ENCODE data around the gene TMEM255B. TPM values are rescaled to one million over a fixed set of nuclear protein-coding genes. Genes with fewer than 3 reads are reported as not detected.

Gene TMEM255B
- total RNA-seq, 1 experiment from 2014 or later: 26.3 TPM

DNA sequence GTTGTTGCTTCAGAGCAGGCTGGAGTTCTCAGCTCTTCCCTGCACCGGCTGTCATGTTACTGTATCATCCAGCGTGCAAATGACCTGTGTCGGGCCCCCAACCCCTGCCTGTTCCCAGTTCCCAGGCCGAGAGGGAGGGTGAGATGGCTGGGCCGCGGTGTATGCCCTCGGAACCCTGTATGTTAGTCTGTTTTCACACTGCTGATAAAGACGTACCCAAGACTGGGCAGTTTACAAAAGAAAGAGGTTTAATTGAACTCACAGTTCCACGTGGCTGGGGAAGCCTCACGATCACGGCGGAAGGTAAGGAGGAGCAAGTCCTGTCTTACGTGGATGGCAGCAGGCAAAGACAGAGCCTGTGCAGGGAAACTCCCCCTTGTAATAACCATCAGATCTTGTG lies 10.9 kb downstream of the TMEM255B start:
- Histone ChIP-seq H3K4me1 (ENCODE audit: control insufficient read depth, insufficient read depth, low read length) (peaks cover 3% of the 10 kb centered on the region; the same call in 1 of the 2 replicates), H3K4me3 (ENCODE audit: low read depth in 2 of 2, low read length in 2 of 2) (no peak overlapping the region), H3K27ac (ENCODE audit: low read length) (no peak overlapping the region), H3K27me3 (ENCODE audit: control insufficient read depth, insufficient read depth, low read length) (no peaks in the 10 kb centered on the region), H3K9me3 (ENCODE audit: control insufficient read depth, insufficient read depth, low read depth, low read length) (peaks cover 2% of the 10 kb centered on the region; the same call in 1 of the 2 replicates), H3K36me3 (ENCODE audit: control insufficient read depth, insufficient read depth, low read length) (no peaks in the 10 kb centered on the region)
- POLR2A ChIA-PET: no interaction called here
- no TSS peak for BruUV-seq (replicated peaks)
- in situ Hi-C loops (cut with HindIII; ENCODE audit: low pct_unique_long_range_greater_than_20kb, low sequenced_read_pairs) (no loop called here), intact Hi-C loops (cut with micrococcal nuclease; ENCODE audit: unreplicated experiment) (no loop called here)
- no peak for TF ChIP-seq SIN3A (IDR thresholded peaks at IDR 0.05; ENCODE audit: borderline replicate concordance, insufficient read depth, low read depth, low read length)
- TF ChIP-seq POLR2AphosphoS5 (IDR thresholded peaks at IDR 0.05; ENCODE audit: low read depth, low read length): no peak
- TF ChIP-seq TCF7L2 (IDR thresholded peaks at IDR 0.05; ENCODE audit: low read depth, low read length): no peak
- TF ChIP-seq, protein P1, sequence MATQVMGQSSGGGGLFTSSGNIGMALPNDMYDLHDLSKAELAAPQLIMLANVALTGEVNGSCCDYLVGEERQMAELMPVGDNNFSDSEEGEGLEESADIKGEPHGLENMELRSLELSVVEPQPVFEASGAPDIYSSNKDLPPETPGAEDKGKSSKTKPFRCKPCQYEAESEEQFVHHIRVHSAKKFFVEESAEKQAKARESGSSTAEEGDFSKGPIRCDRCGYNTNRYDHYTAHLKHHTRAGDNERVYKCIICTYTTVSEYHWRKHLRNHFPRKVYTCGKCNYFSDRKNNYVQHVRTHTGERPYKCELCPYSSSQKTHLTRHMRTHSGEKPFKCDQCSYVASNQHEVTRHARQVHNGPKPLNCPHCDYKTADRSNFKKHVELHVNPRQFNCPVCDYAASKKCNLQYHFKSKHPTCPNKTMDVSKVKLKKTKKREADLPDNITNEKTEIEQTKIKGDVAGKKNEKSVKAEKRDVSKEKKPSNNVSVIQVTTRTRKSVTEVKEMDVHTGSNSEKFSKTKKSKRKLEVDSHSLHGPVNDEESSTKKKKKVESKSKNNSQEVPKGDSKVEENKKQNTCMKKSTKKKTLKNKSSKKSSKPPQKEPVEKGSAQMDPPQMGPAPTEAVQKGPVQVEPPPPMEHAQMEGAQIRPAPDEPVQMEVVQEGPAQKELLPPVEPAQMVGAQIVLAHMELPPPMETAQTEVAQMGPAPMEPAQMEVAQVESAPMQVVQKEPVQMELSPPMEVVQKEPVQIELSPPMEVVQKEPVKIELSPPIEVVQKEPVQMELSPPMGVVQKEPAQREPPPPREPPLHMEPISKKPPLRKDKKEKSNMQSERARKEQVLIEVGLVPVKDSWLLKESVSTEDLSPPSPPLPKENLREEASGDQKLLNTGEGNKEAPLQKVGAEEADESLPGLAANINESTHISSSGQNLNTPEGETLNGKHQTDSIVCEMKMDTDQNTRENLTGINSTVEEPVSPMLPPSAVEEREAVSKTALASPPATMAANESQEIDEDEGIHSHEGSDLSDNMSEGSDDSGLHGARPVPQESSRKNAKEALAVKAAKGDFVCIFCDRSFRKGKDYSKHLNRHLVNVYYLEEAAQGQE (IDR thresholded peaks at IDR 0.05; ENCODE audit: insufficient read depth in 1 of 2, low read depth in 2 of 2, low read length in 1 of 2): no peak
- TF ChIP-seq, protein P2, sequence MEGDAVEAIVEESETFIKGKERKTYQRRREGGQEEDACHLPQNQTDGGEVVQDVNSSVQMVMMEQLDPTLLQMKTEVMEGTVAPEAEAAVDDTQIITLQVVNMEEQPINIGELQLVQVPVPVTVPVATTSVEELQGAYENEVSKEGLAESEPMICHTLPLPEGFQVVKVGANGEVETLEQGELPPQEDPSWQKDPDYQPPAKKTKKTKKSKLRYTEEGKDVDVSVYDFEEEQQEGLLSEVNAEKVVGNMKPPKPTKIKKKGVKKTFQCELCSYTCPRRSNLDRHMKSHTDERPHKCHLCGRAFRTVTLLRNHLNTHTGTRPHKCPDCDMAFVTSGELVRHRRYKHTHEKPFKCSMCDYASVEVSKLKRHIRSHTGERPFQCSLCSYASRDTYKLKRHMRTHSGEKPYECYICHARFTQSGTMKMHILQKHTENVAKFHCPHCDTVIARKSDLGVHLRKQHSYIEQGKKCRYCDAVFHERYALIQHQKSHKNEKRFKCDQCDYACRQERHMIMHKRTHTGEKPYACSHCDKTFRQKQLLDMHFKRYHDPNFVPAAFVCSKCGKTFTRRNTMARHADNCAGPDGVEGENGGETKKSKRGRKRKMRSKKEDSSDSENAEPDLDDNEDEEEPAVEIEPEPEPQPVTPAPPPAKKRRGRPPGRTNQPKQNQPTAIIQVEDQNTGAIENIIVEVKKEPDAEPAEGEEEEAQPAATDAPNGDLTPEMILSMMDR (IDR thresholded peaks at IDR 0.05): no peak
- CTCF ChIA-PET: no interaction called here
- DNase-seq (ENCODE audit: low read depth, low spot score) (no peak), ATAC-seq (no peak)

DNA sequence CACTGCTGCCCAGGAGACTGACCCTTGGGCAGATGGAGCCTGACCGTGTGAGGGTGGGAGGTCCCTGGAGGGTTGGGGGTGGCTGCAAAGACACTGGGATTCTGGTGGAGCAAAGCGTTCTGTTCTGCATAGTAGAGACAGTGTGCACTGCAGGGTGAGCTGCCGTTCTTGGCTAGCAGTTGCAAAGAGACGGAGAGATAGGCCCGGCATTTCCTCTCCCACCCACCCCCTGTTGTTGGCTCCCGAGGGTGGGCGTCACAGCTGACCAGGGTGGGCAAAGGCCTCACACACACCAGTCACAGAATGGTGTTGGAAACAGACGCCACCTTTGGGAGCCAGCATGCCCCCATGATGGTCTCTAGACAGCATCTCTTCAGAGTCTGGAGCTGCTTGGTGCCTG lies 11.4 kb downstream of the TMEM255B start:
- CTCF ChIA-PET: no interaction called here
- no TSS peak for BruUV-seq (replicated peaks)

DNA sequence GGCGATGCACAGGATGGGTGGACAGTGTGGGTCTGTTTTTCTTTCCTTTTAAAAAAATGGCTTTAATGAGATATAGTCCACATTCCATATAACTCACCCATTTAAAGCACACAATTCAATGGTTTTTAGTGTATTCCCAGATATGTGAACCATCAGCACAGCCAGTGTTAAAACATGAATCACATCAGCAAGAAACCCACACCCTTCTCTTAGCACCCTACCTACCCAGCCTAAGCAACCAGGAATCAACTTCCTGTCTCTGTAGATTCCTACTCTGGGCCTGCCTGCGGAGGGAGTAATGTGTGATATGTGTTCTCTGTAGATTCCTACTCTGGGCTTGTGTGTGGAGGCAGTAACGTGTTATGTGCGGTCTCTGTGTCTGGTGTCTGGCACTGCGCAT lies 11.9 kb downstream of the TMEM255B start:
- no peak overlapping the region for H3K4me3 ChIP-seq (ENCODE audit: low read depth in 2 of 2, low read length in 2 of 2)
- ChIA-PET CTCF (no interaction called here), POLR2A (no interaction called here)
- H3K36me3 ChIP-seq (ENCODE audit: control insufficient read depth, insufficient read depth, low read length): no peaks in the 10 kb centered on the region
- no TSS peak for BruUV-seq (replicated peaks)
- no peak overlapping the region for H3K27ac ChIP-seq (ENCODE audit: low read length)
- TF ChIP-seq POLR2AphosphoS5 (IDR thresholded peaks at IDR 0.05; ENCODE audit: low read depth, low read length) (no peak), SIN3A (IDR thresholded peaks at IDR 0.05; ENCODE audit: borderline replicate concordance, insufficient read depth, low read depth, low read length) (no peak), TCF7L2 (IDR thresholded peaks at IDR 0.05; ENCODE audit: low read depth, low read length) (no peak)
- TF ChIP-seq, protein P2 (IDR thresholded peaks at IDR 0.05): no peak
- TF ChIP-seq, protein P1 (IDR thresholded peaks at IDR 0.05; ENCODE audit: insufficient read depth in 1 of 2, low read depth in 2 of 2, low read length in 1 of 2): no peak
- no peak for ATAC-seq
- DNase-seq (ENCODE audit: low read depth, low spot score): no peak
- H3K4me1 ChIP-seq (ENCODE audit: control insufficient read depth, insufficient read depth, low read length): peaks cover 3% of the 10 kb centered on the region; the same call in 1 of the 2 replicates
- peaks cover 2% of the 10 kb centered on the region; the same call in 1 of the 2 replicates for H3K9me3 ChIP-seq (ENCODE audit: control insufficient read depth, insufficient read depth, low read depth, low read length)
- no peaks in the 10 kb centered on the region for H3K27me3 ChIP-seq (ENCODE audit: control insufficient read depth, insufficient read depth, low read length)
- intact Hi-C loops (cut with micrococcal nuclease; ENCODE audit: unreplicated experiment) (no loop called here), in situ Hi-C loops (cut with HindIII; ENCODE audit: low pct_unique_long_range_greater_than_20kb, low sequenced_read_pairs) (no loop called here)

More for the DNA sequence above, 11.4 kb downstream of the TMEM255B start:
- ATAC-seq (no peak), DNase-seq (ENCODE audit: low read depth, low spot score) (no peak)
- intact Hi-C loops (cut with micrococcal nuclease; ENCODE audit: unreplicated experiment): no loop called here
- Histone ChIP-seq H3K4me1 (ENCODE audit: control insufficient read depth, insufficient read depth, low read length) (peaks cover 3% of the 10 kb centered on the region; the same call in 1 of the 2 replicates), H3K9me3 (ENCODE audit: control insufficient read depth, insufficient read depth, low read depth, low read length) (peaks cover 2% of the 10 kb centered on the region; the same call in 1 of the 2 replicates), H3K27ac (ENCODE audit: low read length) (no peak overlapping the region), H3K27me3 (ENCODE audit: control insufficient read depth, insufficient read depth, low read length) (no peaks in the 10 kb centered on the region), H3K36me3 (ENCODE audit: control insufficient read depth, insufficient read depth, low read length) (no peaks in the 10 kb centered on the region), H3K4me3 (ENCODE audit: low read depth in 2 of 2, low read length in 2 of 2) (no peak overlapping the region)
- in situ Hi-C loops (cut with HindIII; ENCODE audit: low pct_unique_long_range_greater_than_20kb, low sequenced_read_pairs): no loop called here
- TF ChIP-seq POLR2AphosphoS5 (IDR thresholded peaks at IDR 0.05; ENCODE audit: low read depth, low read length): no peak
- POLR2A ChIA-PET: no interaction called here

Data from Panc1 (cell line).